ENCODE data around the gene POLG. TPM values are rescaled to one million over a fixed set of nuclear protein-coding genes. Genes with fewer than 3 reads are reported as not detected.

The POLG gene
- total RNA-seq, 1 experiment from 2014 or later = 63.1 TPM

DNA sequence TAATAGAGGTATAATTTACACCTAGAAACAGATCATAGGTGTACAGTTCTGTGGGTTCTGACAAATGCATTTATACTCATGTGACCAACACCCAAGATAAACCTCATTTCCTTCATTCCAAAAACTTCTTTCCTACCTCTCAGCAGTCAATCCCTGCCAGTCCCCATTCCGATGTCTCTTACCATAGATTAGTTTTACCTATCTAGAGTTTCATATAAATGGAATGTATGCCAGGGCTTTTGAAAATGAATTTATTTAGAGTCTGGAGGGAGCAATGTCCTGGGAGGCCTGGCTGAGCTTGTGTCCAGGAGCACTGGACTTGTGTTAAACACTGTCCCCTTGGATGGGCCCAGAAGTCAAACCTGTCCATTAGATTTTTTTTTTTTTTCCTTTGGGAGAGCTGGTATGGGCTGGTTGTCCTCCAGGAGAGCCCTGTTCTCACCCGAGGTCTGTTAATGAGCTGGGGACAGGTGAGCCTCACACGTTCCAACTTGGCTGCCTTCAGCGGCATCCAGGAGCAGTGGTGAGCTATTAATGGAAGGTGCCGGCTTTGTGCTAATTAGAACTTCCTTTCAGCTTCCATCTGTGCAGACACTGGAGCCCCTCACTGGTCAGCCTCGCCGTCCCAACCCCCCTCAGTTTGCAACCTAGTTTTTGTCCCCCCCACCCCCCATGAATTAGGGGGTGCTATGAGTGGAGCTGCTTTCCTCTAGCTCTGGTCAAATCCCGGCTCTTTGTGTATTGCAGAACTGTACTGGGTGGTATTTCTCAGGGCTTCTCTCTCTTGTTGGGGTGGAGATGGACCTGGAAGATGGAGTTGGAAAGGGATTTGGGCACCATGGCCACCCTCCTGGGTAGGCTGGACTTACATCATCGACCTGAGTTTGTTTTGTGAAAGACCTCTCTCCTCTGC is 40.7 kb upstream of the POLG start:
- TF ChIP-seq CTCF (IDR thresholded peaks at IDR 0.05; ENCODE audit: insufficient read depth in 1 of 2, low read depth in 1 of 2, low read length in 1 of 2, severe bottlenecking in 1 of 2, unreplicated experiment in 1 of 2) = no peak
- POLR2A ChIA-PET = no interaction called here
- no peaks in the 10 kb centered on the region; the same call in 1 of the 2 replicates for H3K27me3 ChIP-seq (replicated peaks; ENCODE audit: control insufficient read depth, insufficient read depth, low read length)
- DNase-seq = no peak
- H3K9me3 ChIP-seq = no peaks in the 10 kb centered on the region
- no peak overlapping the region for H3K4me3 ChIP-seq (ENCODE audit: low read depth, low read length)
- Mint-ChIP-seq H3K4me3 (ENCODE audit: unreplicated experiment) (no peak overlapping the region), H3K9me3 (ENCODE audit: unreplicated experiment) (no peaks in the 10 kb centered on the region), H3K27ac (ENCODE audit: unreplicated experiment) (no peak overlapping the region), H3K27me3 (ENCODE audit: insufficient read depth, unreplicated experiment) (peaks cover 12% of the 10 kb centered on the region), H3K36me3 (ENCODE audit: insufficient read depth, unreplicated experiment) (no peaks in the 10 kb centered on the region), H3K4me1 (ENCODE audit: low read depth, unreplicated experiment) (no peaks in the 10 kb centered on the region)
- H3K36me3 ChIP-seq (ENCODE audit: control insufficient read depth, insufficient read depth, low read length) = no peaks in the 10 kb centered on the region
- CTCF ChIA-PET = interaction anchor here (0.7 to 1.3 kb wide), 3 partner anchors 15 to 98 kb away, joined by 3 to 6 read pairs (median 3); no protein-coding TSS in a partner anchor
- no TSS peak for BruUV-seq (replicated peaks)
- intact Hi-C loops (cut with micrococcal nuclease; ENCODE audit: unreplicated experiment) = no loop called here
- no peaks in the 10 kb centered on the region for H3K4me1 ChIP-seq

DNA sequence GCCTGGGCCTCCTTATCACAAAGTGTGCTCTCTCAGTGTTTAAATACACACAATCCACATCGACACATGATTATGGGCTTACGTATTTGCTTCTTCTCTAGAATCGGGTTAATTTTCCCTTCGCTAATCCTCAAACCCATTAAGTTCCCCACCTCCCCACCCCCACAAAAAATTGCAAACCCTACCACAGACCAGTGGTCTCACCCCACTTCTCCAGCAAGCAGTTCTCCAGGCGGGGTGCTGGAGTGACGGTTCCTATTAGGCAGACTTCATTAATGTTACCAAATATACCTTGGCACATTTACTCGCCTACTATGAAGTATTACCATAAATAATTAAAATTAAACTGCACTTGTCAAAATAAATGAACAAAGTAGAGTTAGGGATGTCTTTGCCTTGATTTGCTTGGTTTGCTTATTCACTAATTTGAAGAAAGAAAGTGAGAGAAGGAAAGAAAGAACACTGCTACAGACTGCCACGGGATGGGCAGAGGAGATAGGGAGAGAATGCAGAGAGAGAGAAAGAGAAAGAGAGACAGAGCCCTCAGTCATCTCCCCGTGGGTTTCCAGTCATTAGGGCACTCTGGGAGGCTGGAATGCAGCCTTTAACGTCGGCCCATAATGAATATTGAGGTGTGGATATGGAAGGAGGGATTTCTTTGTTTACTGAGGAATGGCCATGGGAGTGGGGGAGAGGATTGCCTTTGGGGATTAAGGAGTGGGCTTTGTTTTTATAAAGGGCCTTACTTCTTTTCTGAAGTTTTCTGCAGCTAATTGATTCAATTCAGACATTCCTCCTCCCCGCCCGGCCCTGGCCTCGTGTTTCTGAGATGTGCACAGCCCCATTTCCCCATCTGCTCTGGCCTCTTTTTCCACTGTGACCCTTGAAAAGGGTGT is 39.7 kb upstream of the POLG start:
- DNase-seq = no peak
- Histone ChIP-seq H3K9me3 (no peaks in the 10 kb centered on the region), H3K27me3 (replicated peaks; ENCODE audit: control insufficient read depth, insufficient read depth, low read length) (no peaks in the 10 kb centered on the region; the same call in none of the 2 replicates), H3K36me3 (ENCODE audit: control insufficient read depth, insufficient read depth, low read length) (no peaks in the 10 kb centered on the region), H3K4me3 (ENCODE audit: low read depth, low read length) (no peak overlapping the region), H3K4me1 (no peaks in the 10 kb centered on the region)
- Mint-ChIP-seq H3K4me1 (ENCODE audit: low read depth, unreplicated experiment) (no peaks in the 10 kb centered on the region), H3K27me3 (ENCODE audit: insufficient read depth, unreplicated experiment) (peaks cover 17% of the 10 kb centered on the region), H3K9me3 (ENCODE audit: unreplicated experiment) (no peaks in the 10 kb centered on the region), H3K27ac (ENCODE audit: unreplicated experiment) (no peak overlapping the region), H3K4me3 (ENCODE audit: unreplicated experiment) (no peak overlapping the region), H3K36me3 (ENCODE audit: insufficient read depth, unreplicated experiment) (no peaks in the 10 kb centered on the region)
- ChIA-PET POLR2A (no interaction called here), CTCF (interaction anchor here (1.1 to 1.3 kb wide), 2 partner anchors 14 to 15 kb away, joined by 3 to 6 read pairs; no protein-coding TSS in a partner anchor)
- intact Hi-C loops (cut with micrococcal nuclease; ENCODE audit: unreplicated experiment) = no loop called here
- TF ChIP-seq CTCF (IDR thresholded peaks at IDR 0.05; ENCODE audit: insufficient read depth in 1 of 2, low read depth in 1 of 2, low read length in 1 of 2, severe bottlenecking in 1 of 2, unreplicated experiment in 1 of 2) = no peak
- no TSS peak for BruUV-seq (replicated peaks)

Data from Caco-2 (cell line).